Activated CD8-positive, alpha-beta T cell treated with anti-CD3 and anti-CD28 coated beads for 36 hours (primary cell): Measurements from ENCODE around the gene MYT1. TPM values are rescaled to one million over a fixed set of nuclear protein-coding genes. Genes with fewer than 3 reads are reported as not detected.
"Not testable (repeated sequence)": the region's sequence is repeated elsewhere in the genome, so short reads cannot be mapped to it uniquely, and the experiment has no call there.

Experiments
- ATAC-seq: fragments of 200-7000 bp; cut with Tn5 transposase; one replicate; pipeline ENCODE4 v1.10.0; 2021; ENCODE audit warnings: mild to moderate bottlenecking, moderate library complexity
- CTCF ChIA-PET: fragments of 350-600 bp; sonication (Branson Sonifier 250); formaldehyde crosslinking; loops from one replicate; lab custom pipeline; 2021; ENCODE audit warnings: antibody characterized with exemption; lab: Charles Lee
- POLR2A ChIA-PET: fragments of 350-600 bp; sonication (Branson Sonifier 250); formaldehyde crosslinking; loops from one replicate; lab custom pipeline; 2021; ENCODE audit warnings: antibody characterized with exemption; lab: Charles Lee
- DNase-seq: peaks from one replicate; pipeline ENCODE4 v3.0.0-alpha.2; 2020
- H3K27ac Mint-ChIP-seq: one replicate; pipeline ENCODE4 v1.8.0; 2021; ENCODE audit warnings: mild to moderate bottlenecking, mixed read lengths
- H3K27me3 Mint-ChIP-seq: one replicate; pipeline ENCODE4 v1.8.0; 2021; ENCODE audit warnings: mixed read lengths
- H3K36me3 Mint-ChIP-seq: one replicate; pipeline ENCODE4 v1.8.0; 2021; ENCODE audit warnings: low read depth, mixed read lengths
- H3K4me1 Mint-ChIP-seq: one replicate; pipeline ENCODE4 v1.8.0; 2021; ENCODE audit warnings: low read depth, mixed read lengths
- H3K4me3 Mint-ChIP-seq: one replicate; pipeline ENCODE4 v1.8.0; 2021; ENCODE audit warnings: mild to moderate bottlenecking, moderate library complexity, mixed read lengths
- H3K9me3 Mint-ChIP-seq: one replicate; pipeline ENCODE4 v1.8.0; 2021; ENCODE audit warnings: mixed read lengths
- CTCF ChIP-seq: fragments of 200-600 bp; IDR thresholded peaks from one replicate; pipeline ENCODE4 v1.8.0; 2022; ENCODE audit warnings: antibody characterized with exemption, mild to moderate bottlenecking
- intact Hi-C: fragments of 100-400 bp; cut with micrococcal nuclease; formaldehyde crosslinking; loops from one replicate; pipeline ENCODE4 v1.10.0; 2022
- total RNA-seq, 2 experiments: library from RNA; stranded (reverse); gene quantifications; one replicate each; pipeline ENCODE4 v1.2.3, GENCODE V29; 2021

The MYT1 gene
- total RNA-seq, 2 experiments from 2014 or later, result not detected

GRCh38 chr20:64129146-64129782 lies 35.0 kb upstream of the MYT1 start:
- intact Hi-C loops, result no loop called here
- ATAC-seq (no peak), DNase-seq (no peak)
- Mint-ChIP-seq H3K27me3 (peaks cover 8% of the 10 kb centered on the region), H3K4me3 (no peak overlapping the region), H3K4me1 (no peaks in the 10 kb centered on the region), H3K9me3 (no peaks in the 10 kb centered on the region), H3K27ac (no peak overlapping the region), H3K36me3 (no peaks in the 10 kb centered on the region)
- POLR2A ChIA-PET, result no interaction called here
- TF ChIP-seq CTCF, result no peak
- CTCF ChIA-PET, result no interaction called here

- ChIA-PET POLR2A (no interaction called here), CTCF (no interaction called here)
- TF ChIP-seq CTCF, result no peak
- Mint-ChIP-seq H3K27ac (no peak overlapping the region), H3K4me3 (no peak overlapping the region), H3K9me3 (no peaks in the 10 kb centered on the region), H3K4me1 (no peaks in the 10 kb centered on the region), H3K27me3 (peaks cover 8% of the 10 kb centered on the region), H3K36me3 (no peaks in the 10 kb centered on the region)
- ATAC-seq (no peak), DNase-seq (no peak)
- intact Hi-C loops, result no loop called here
These were observed 34.0 kb upstream of the MYT1 start for GRCh38 chr20:64130271-64130670.

- H3K4me1 Mint-ChIP-seq, result no peaks in the 10 kb centered on the region
- intact Hi-C loops, result no loop called here
- H3K36me3 Mint-ChIP-seq, result no peaks in the 10 kb centered on the region
- no peak overlapping the region for H3K4me3 Mint-ChIP-seq
- peaks cover 10% of the 10 kb centered on the region for H3K27me3 Mint-ChIP-seq
- H3K9me3 Mint-ChIP-seq, result no peaks in the 10 kb centered on the region
- H3K27ac Mint-ChIP-seq, result no peak overlapping the region
- ChIA-PET CTCF (interaction anchor here (1.0 kb wide), 1 partner anchor 11 kb away, joined by 4 read pairs; no protein-coding TSS in a partner anchor), POLR2A (no interaction called here)
- no peak for DNase-seq
- no peak for TF ChIP-seq CTCF
- no peak for ATAC-seq
These were observed 33.4 kb upstream of the MYT1 start for GRCh38 chr20:64130876-64131275.

- Mint-ChIP-seq H3K4me3 (no peak overlapping the region), H3K9me3 (no peaks in the 10 kb centered on the region), H3K27me3 (peaks cover 12% of the 10 kb centered on the region), H3K36me3 (no peaks in the 10 kb centered on the region), H3K4me1 (no peaks in the 10 kb centered on the region), H3K27ac (no peak overlapping the region)
- ATAC-seq, result peak; percentile 71
- DNase-seq, result peak; percentile 23
- POLR2A ChIA-PET, result no interaction called here
- CTCF ChIA-PET, result interaction anchor here (1.0 kb wide), 1 partner anchor 11 kb away, joined by 4 read pairs; no protein-coding TSS in a partner anchor
- intact Hi-C loops, result no loop called here
- no peak for TF ChIP-seq CTCF
These were observed 32.8 kb upstream of the MYT1 start for GRCh38 chr20:64131406-64131805.

GRCh38 chr20:64133951-64134407 lies 30.3 kb upstream of the MYT1 start:
- H3K9me3 Mint-ChIP-seq, result no peaks in the 10 kb centered on the region
- ChIA-PET POLR2A (no interaction called here), CTCF (no interaction called here)
- intact Hi-C loops, result no loop called here
- no peak overlapping the region for H3K27ac Mint-ChIP-seq
- H3K36me3 Mint-ChIP-seq, result no peaks in the 10 kb centered on the region
- peaks cover 10% of the 10 kb centered on the region for H3K27me3 Mint-ChIP-seq
- no peak overlapping the region for H3K4me3 Mint-ChIP-seq
- H3K4me1 Mint-ChIP-seq, result no peaks in the 10 kb centered on the region
- ATAC-seq, result no peak
- TF ChIP-seq CTCF, result no peak
- DNase-seq, result no peak

- ATAC-seq, POLR2A ChIA-PET, H3K27me3 Mint-ChIP-seq, H3K36me3 Mint-ChIP-seq, H3K4me3 Mint-ChIP-seq, CTCF ChIA-PET, H3K27ac Mint-ChIP-seq, H3K4me1 Mint-ChIP-seq, intact Hi-C loops, DNase-seq, H3K9me3 Mint-ChIP-seq: not testable (repeated sequence)
These were observed 29.5 kb upstream of the MYT1 start for GRCh38 chr20:64134744-64135143.
